Brain pericyte (primary cell): ENCODE results near the gene ADCY7.
"Not testable (repeated sequence)": the region's sequence is repeated elsewhere in the genome, so short reads cannot be mapped to it uniquely, and the experiment has no call there.

Experiments used
- DNase-seq: peaks from one replicate; pipeline ENCODE4 v3.0.0-alpha.2; 2012; ENCODE audit warnings: low read depth, low spot score

Gene ADCY7

DNA sequence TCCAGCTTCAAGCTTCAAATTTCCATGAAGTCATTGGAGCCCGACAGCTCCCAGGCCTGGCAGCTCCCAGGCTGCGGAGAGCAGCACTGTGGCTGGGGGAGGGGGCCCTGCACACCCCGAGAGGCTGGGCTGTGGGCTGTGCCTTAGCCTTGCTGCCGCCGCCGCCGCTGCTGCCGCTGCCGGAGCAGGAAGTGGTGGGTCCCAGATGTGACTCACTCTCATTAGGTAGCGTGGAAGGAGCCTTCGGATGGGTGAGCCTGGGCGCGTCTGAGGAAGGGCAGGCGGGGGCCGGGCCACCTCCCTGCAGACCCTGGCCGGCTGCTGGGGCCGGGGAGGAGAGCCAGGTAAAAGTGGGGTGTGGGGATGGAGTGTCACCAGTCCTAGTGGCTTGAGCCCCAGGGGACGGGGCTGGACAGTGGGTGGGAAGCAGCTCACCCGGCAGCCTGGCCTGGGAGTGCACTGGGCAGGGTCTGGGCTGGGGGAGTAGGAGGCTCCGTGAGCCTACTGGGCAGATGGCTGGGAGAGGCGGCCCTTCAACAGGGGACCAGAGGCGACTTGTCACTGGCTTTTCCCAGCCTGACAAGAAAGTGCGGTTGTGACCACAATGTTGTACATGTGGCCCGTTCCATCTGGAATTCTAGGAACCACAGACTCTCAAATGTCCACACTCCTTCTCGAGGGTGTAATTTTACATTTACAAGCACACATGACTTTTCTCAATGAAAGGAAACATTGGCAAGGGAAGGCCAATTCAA is at the start of gene ADCY7:
ADCY7 (plus strand) TSS at position 215 of the 755 bp plus-strand sequence. CDS start 21,629 bp downstream, outside the sequence.
- DNase-seq: no peak

- DNase-seq: no peak
Measured at GRCh38 chr16:50219402-50219975, 46.9 kb upstream of the ADCY7 start.

DNA sequence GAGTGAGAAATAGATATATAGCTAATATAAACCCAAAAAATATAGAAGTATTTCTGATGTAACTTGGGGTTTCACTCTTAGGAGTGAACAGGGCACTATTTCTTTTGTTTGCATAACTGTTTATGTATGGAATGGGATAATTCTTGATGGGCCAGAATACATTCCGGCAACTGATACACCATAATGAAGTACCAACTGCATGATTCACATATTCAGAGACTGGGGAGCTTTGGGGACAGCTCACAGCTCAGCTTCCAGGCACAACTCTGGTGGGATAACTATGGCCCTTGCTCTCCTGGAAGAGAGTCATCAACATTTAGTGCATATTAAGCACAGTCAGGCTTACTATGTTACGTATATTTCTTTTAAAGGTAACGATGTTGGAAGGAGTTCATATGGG is 42.1 kb upstream of the ADCY7 start:
- no peak for DNase-seq

DNA sequence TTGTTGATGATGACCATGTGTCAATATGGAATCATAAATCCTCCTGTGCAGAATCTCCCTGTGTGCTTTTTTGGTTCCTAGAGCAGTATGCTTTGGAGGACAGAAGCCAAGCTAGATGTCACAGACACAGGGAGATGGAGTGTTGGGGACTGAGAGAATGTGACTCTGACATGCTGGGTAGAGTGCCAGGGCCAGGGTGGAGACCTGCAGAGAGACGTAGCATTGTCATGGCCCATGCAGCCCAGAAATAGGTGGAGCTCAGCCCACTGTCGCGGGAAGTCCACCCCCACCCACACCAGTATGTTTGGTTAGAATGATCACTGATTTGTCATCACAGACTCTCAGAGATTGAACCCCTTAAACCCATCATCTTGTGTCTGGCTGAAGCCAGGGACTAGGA is 39.2 kb upstream of the ADCY7 start:
- no peak for DNase-seq

DNA sequence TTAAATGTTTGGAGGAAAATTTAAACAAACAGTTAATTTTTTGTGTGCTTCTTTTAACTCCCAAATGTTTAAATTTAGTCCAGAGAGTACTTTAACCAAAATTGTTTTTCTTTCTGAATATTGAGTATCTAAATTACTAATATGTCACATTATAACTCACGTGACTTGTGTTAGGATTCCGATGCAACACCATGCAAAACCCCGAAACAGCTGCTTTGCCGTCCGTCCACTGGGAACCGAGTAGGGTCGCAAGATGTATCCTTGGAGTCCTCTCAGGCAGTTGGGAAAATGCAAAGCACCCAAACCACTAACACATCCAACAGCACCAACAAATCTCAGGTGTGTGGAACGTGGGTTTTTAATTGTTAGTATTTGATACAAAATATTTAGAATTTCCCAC is 38.7 kb upstream of the ADCY7 start:
- DNase-seq: no peak

GRCh38 chr16:50228364-50228868 is 37.9 kb upstream of the ADCY7 start:
- DNase-seq: no peak

DNA sequence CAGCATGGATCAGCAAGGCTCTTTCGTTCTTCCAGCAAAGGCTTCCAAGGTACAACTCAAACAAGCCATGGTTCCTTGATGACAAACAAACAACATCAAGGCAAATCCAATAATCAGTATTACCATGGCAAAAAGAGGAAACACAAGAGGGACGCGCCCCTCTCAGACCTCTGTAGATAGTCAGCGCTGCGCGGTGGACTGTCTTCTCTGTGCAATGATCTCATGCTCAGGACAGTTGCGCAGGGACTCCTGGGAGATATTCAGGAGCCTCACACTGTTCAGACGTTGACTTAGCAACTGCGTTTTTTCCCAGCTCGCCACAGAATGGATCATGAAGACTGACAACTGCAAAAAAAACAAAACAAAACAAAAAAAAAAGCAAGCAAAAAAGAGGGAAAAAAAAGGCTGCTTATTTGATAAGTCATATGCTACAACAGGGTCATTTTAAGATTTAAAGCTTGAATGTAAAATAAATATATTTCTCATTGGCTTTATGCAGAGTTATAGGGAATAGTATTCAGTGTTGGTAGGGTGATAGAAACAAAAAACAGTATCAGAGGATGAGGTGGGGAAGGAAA is 37.1 kb upstream of the ADCY7 start:
- no peak for DNase-seq

DNA sequence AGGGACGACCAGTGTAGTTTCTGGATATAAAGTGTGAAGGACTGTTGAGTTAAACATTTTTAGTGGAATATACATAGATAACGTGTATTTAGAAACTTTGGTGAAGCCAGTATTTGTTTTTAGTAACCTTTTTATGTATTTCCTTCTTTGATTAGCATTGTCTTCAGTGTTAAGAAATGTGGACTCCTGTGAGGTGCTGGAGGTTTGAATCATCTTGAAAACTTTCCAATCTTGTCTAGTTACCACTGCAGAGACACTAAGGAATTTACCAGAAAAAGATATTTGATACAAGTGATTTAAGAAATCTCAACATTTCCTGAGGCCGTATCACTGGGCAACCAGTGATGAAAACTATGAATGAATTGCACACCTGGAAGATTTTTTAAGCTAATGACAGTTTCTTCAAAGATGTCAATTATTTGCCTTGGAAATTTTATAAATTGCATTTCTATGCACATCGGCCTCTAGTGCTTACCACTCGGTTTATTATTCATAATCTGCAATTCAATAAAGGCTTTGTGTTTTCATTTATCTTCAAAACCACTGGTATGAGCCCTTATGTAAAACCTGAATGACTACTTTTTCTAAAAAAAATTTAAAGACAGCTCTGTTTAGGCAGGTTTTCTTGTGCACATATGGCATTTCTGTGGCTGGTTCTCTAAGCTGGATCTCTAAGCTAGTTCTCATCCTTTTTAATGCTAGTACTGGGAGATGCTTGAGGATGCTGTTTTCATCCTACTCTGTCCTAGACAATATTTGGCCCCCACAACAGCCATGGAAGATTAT is 31.4 kb upstream of the ADCY7 start:
- no peak for DNase-seq

DNA sequence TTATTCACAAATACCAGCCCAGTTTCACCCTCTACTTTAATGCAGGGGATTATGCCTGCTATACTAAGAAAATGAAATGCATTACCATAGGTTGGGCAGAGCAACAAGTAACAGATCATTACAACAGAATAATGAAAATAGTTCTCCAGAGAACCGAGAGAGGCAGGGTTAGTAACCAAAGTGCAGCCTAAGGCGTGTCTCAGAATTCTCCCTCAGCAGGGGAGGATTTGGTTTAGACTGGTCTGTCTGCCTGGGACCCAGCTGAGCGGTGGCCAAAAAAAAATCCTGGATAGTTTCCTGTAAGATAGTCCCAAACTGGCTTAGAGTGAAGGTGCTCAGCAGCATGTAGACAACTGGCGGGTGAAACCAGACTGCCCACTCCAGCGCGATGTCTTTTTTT is 30.8 kb upstream of the ADCY7 start:
- no peak for DNase-seq

GRCh38 chr16:50238314-50238713 is 28.0 kb upstream of the ADCY7 start:
- no peak for DNase-seq

GRCh38 chr16:50238868-50239301 is 27.5 kb upstream of the ADCY7 start:
- DNase-seq: no peak

GRCh38 chr16:50243024-50243423 is 23.3 kb upstream of the ADCY7 start:
- not testable (repeated sequence) for DNase-seq

DNA sequence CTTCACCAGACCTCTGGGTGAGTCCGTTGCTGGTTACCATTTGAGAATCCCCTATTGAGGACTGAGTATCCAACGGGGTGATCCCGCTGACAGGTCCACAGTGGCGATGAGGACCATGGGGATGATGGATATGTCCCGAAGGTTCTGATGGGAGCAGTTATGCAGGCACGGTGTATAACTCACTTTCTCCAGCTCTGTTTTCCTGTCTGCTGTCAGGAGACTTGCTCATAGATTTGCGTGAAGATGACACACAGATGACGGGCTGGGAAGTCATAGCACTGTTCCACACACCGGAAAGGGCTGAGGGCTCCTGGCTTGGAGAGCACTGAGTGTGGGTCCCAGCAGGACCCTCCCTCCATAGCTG is 22.2 kb upstream of the ADCY7 start:
- DNase-seq: no peak

DNA sequence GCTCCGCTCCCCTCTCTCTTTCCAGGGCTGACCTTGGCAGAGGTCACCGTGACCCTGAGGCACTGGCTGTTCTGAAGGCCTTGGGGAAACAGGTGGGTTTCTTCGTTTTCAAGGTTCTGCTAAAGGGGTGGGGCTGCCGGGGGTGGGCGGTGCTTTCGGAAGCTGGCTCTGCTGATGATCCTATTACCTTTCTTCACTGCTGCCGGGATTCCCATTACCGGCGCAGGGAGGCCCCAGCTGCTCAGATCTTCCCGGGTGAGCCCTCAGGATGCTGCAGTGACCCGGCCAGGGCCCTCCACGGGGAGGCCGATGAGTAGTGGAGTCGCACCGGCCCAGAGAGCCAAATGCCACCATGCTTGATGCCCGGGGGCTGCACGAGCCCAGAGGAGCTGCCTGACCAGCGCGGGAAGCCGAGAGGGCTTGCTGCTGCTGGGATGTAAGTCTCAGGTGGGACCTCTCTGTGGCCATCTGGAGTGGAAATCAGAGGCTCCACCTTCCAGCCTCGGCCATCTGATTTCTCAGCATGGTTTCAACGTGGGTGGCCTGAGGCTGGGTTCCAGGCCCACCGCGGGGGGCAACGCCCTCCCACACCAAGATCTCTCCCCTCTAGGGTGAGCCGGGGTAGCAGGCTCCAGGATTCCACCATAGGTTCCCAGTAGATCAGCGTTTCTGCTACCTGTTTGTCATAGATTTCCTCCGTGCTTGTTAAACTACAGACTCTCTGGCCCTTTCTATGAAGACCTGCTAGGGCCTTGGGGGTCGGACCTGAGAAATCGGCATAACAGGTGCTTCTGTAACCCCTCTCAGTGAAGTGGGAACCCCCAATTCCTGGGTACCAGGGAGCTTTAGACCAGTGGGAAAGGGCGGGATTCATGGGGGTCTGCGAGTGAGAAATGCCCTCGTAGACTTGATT is 21.6 kb upstream of the ADCY7 start:
- DNase-seq: no peak

GRCh38 chr16:50245417-50246298 is 20.7 kb upstream of the ADCY7 start:
- DNase-seq: no peak

- DNase-seq: no peak
Measured at GRCh38 chr16:50246299-50247122, 19.8 kb upstream of the ADCY7 start.

- DNase-seq: no peak
Measured at GRCh38 chr16:50247123-50247905, 19.0 kb upstream of the ADCY7 start.

GRCh38 chr16:50247906-50248608 is 18.3 kb upstream of the ADCY7 start:
- no peak for DNase-seq
